Stimulated activated CD4-positive, alpha-beta T cell treated with anti-CD3 and anti-CD28 coated beads, TNF-alpha, amount 100 ng/mL, for 4 hours (primary cell): ENCODE data around the gene ZFYVE27.

ENCODE experiments used
- DNase-seq, 3 experiments: peaks; one replicate each; pipeline ENCODE4 v3.0.0-alpha.2; 2020; ENCODE audit warnings: low read depth in 3 of 3

Gene ZFYVE27

GRCh38 chr10:97788552-97789442 is 51.9 kb downstream of the ZFYVE27 start:
- no peak for DNase-seq

- DNase-seq = no peak
Observed at GRCh38 chr10:97789770-97790397, 53.0 kb downstream of the ZFYVE27 start.

- DNase-seq = peak; percentile 44 to 55 (median 47)
Observed at GRCh38 chr10:97791824-97792721, 55.1 kb downstream of the ZFYVE27 start.

GRCh38 chr10:97795886-97796285 is 59.0 kb downstream of the ZFYVE27 start:
- no peak for DNase-seq

GRCh38 chr10:97796651-97797050 is 59.7 kb downstream of the ZFYVE27 start:
- DNase-seq = peak in 1 of 3 experiments; percentile 19

GRCh38 chr10:97798958-97799610 is 62.2 kb downstream of the ZFYVE27 start:
- no peak for DNase-seq

GRCh38 chr10:97800474-97800873 is 63.5 kb downstream of the ZFYVE27 start:
- DNase-seq = no peak

GRCh38 chr10:97801422-97801821 is 64.5 kb downstream of the ZFYVE27 start:
- DNase-seq = no peak

GRCh38 chr10:97805096-97805884 is 68.4 kb downstream of the ZFYVE27 start:
- no peak for DNase-seq

- no peak for DNase-seq
Observed at GRCh38 chr10:97805949-97806348, 69.0 kb downstream of the ZFYVE27 start.

- DNase-seq = no peak
Observed at GRCh38 chr10:97810446-97810845, 73.5 kb downstream of the ZFYVE27 start.
